T-helper 2 cell treated with Interferon-gamma antibody and Interleukin-4, amounts not matched to agents 5 μg/mL and 100 μg/mL, for 36 hours (primary cell): ENCODE data around the gene LIN52.

Source experiments
- DNase-seq: peaks from one replicate; pipeline ENCODE4 v3.0.0; 2021; ENCODE audit warnings: low spot score
- H3K27ac Mint-ChIP-seq: one replicate; pipeline ENCODE4 v1.8.0; 2021; ENCODE audit warnings: mild to moderate bottlenecking, mixed read lengths
- H3K27me3 Mint-ChIP-seq: one replicate; pipeline ENCODE4 v1.8.0; 2021; ENCODE audit warnings: low read depth, mixed read lengths
- H3K36me3 Mint-ChIP-seq: one replicate; pipeline ENCODE4 v1.8.0; 2021; ENCODE audit warnings: low read depth, mixed read lengths
- H3K4me1 Mint-ChIP-seq: one replicate; pipeline ENCODE4 v1.8.0; 2021; ENCODE audit warnings: low read depth, mixed read lengths
- H3K4me3 Mint-ChIP-seq: one replicate; pipeline ENCODE4 v1.8.0; 2022; ENCODE audit warnings: mild to moderate bottlenecking, moderate library complexity, mixed read lengths
- H3K9me3 Mint-ChIP-seq: one replicate; pipeline ENCODE4 v1.8.0; 2021; ENCODE audit warnings: mixed read lengths

Gene LIN52

GRCh38 chr14:74190927-74191575 is 106.3 kb downstream of the LIN52 start:
- no peak overlapping the region for H3K27ac Mint-ChIP-seq
- no peaks in the 10 kb centered on the region for H3K36me3 Mint-ChIP-seq
- no peaks in the 10 kb centered on the region for H3K4me1 Mint-ChIP-seq
- H3K27me3 Mint-ChIP-seq, result no peaks in the 10 kb centered on the region
- no peak for DNase-seq
- H3K9me3 Mint-ChIP-seq, result no peaks in the 10 kb centered on the region
- no peak overlapping the region for H3K4me3 Mint-ChIP-seq

GRCh38 chr14:74194506-74195274 is 109.9 kb downstream of the LIN52 start:
- H3K9me3 Mint-ChIP-seq, result no peaks in the 10 kb centered on the region
- peaks cover 3% of the 10 kb centered on the region for H3K36me3 Mint-ChIP-seq
- no peak overlapping the region for H3K27ac Mint-ChIP-seq
- no peaks in the 10 kb centered on the region for H3K27me3 Mint-ChIP-seq
- DNase-seq, result no peak
- H3K4me1 Mint-ChIP-seq, result no peaks in the 10 kb centered on the region
- H3K4me3 Mint-ChIP-seq, result no peak overlapping the region

GRCh38 chr14:74195623-74196022 is 110.9 kb downstream of the LIN52 start:
- H3K4me3 Mint-ChIP-seq, result no peak overlapping the region
- H3K4me1 Mint-ChIP-seq, result no peaks in the 10 kb centered on the region
- H3K27ac Mint-ChIP-seq, result no peak overlapping the region
- DNase-seq, result no peak
- no peaks in the 10 kb centered on the region for H3K27me3 Mint-ChIP-seq
- H3K36me3 Mint-ChIP-seq, result peaks cover 5% of the 10 kb centered on the region
- H3K9me3 Mint-ChIP-seq, result no peaks in the 10 kb centered on the region

- H3K4me3 Mint-ChIP-seq, result no peak overlapping the region
- H3K36me3 Mint-ChIP-seq, result peaks cover 7% of the 10 kb centered on the region
- no peaks in the 10 kb centered on the region for H3K4me1 Mint-ChIP-seq
- no peaks in the 10 kb centered on the region for H3K9me3 Mint-ChIP-seq
- H3K27me3 Mint-ChIP-seq, result no peaks in the 10 kb centered on the region
- DNase-seq, result no peak
- no peak overlapping the region for H3K27ac Mint-ChIP-seq
These were observed 113.9 kb downstream of the LIN52 start for GRCh38 chr14:74198441-74199234.

- H3K9me3 Mint-ChIP-seq, result no peaks in the 10 kb centered on the region
These were observed 117.4 kb downstream of the LIN52 start for GRCh38 chr14:74202113-74202512.

GRCh38 chr14:74203639-74204038 is 118.9 kb downstream of the LIN52 start:
- Mint-ChIP-seq H3K36me3 (peaks cover 7% of the 10 kb centered on the region), H3K4me3 (no peak overlapping the region), H3K9me3 (no peaks in the 10 kb centered on the region), H3K27ac (no peak overlapping the region), H3K4me1 (no peaks in the 10 kb centered on the region), H3K27me3 (no peaks in the 10 kb centered on the region)
- DNase-seq, result no peak

More at GRCh38 chr14:74202113-74202512, 117.4 kb downstream of the LIN52 start:
- Mint-ChIP-seq H3K36me3 (peaks cover 7% of the 10 kb centered on the region), H3K4me3 (no peak overlapping the region), H3K27me3 (no peaks in the 10 kb centered on the region), H3K4me1 (no peaks in the 10 kb centered on the region), H3K27ac (no peak overlapping the region)
- DNase-seq, result no peak

- Mint-ChIP-seq H3K9me3 (no peaks in the 10 kb centered on the region), H3K27me3 (no peaks in the 10 kb centered on the region), H3K27ac (no peak overlapping the region), H3K36me3 (peaks cover 4% of the 10 kb centered on the region), H3K4me3 (no peak overlapping the region), H3K4me1 (no peaks in the 10 kb centered on the region)
- no peak for DNase-seq
These were observed 119.7 kb downstream of the LIN52 start for GRCh38 chr14:74204491-74204890.

- no peaks in the 10 kb centered on the region for H3K4me1 Mint-ChIP-seq
- no peaks in the 10 kb centered on the region for H3K9me3 Mint-ChIP-seq
- H3K4me3 Mint-ChIP-seq, result no peak overlapping the region
- no peak overlapping the region for H3K27ac Mint-ChIP-seq
- peaks cover under 1% of the 10 kb centered on the region for H3K36me3 Mint-ChIP-seq
- no peak for DNase-seq
- H3K27me3 Mint-ChIP-seq, result no peaks in the 10 kb centered on the region
These were observed 121.1 kb downstream of the LIN52 start for GRCh38 chr14:74205882-74206281.

- H3K4me1 Mint-ChIP-seq, result no peaks in the 10 kb centered on the region
- no peak overlapping the region for H3K27ac Mint-ChIP-seq
- no peak overlapping the region for H3K4me3 Mint-ChIP-seq
- no peaks in the 10 kb centered on the region for H3K9me3 Mint-ChIP-seq
- DNase-seq, result no peak
- H3K27me3 Mint-ChIP-seq, result peaks cover 4% of the 10 kb centered on the region
- no peaks in the 10 kb centered on the region for H3K36me3 Mint-ChIP-seq
These were observed 123.2 kb downstream of the LIN52 start for GRCh38 chr14:74207943-74208342.

- Mint-ChIP-seq H3K4me1 (no peaks in the 10 kb centered on the region), H3K27me3 (peaks cover 4% of the 10 kb centered on the region), H3K36me3 (no peaks in the 10 kb centered on the region), H3K27ac (no peak overlapping the region), H3K4me3 (no peak overlapping the region), H3K9me3 (no peaks in the 10 kb centered on the region)
- no peak for DNase-seq
These were observed 123.9 kb downstream of the LIN52 start for GRCh38 chr14:74208642-74209041.

GRCh38 chr14:74211945-74212580 is 127.3 kb downstream of the LIN52 start:
- Mint-ChIP-seq H3K9me3 (no peaks in the 10 kb centered on the region), H3K36me3 (no peaks in the 10 kb centered on the region), H3K4me3 (no peak overlapping the region), H3K27ac (no peak overlapping the region), H3K27me3 (peaks cover 4% of the 10 kb centered on the region), H3K4me1 (no peaks in the 10 kb centered on the region)
- DNase-seq, result no peak

GRCh38 chr14:74213907-74214803 is 129.4 kb downstream of the LIN52 start:
- no peak for DNase-seq
- H3K4me1 Mint-ChIP-seq, result no peaks in the 10 kb centered on the region
- no peak overlapping the region for H3K4me3 Mint-ChIP-seq
- peaks cover 12% of the 10 kb centered on the region for H3K27me3 Mint-ChIP-seq
- no peaks in the 10 kb centered on the region for H3K36me3 Mint-ChIP-seq
- H3K9me3 Mint-ChIP-seq, result no peaks in the 10 kb centered on the region
- no peak overlapping the region for H3K27ac Mint-ChIP-seq

GRCh38 chr14:74216671-74217070 is 131.9 kb downstream of the LIN52 start:
- H3K4me3 Mint-ChIP-seq, result no peak overlapping the region
- no peaks in the 10 kb centered on the region for H3K4me1 Mint-ChIP-seq
- peaks cover 13% of the 10 kb centered on the region for H3K27me3 Mint-ChIP-seq
- no peaks in the 10 kb centered on the region for H3K9me3 Mint-ChIP-seq
- H3K27ac Mint-ChIP-seq, result no peak overlapping the region
- DNase-seq, result no peak
- H3K36me3 Mint-ChIP-seq, result no peaks in the 10 kb centered on the region
